K562 (cell line): ENCODE results near the gene CYB561A3. TPM values are rescaled to one million over a fixed set of nuclear protein-coding genes. Genes with fewer than 3 reads are reported as not detected.

Experiments
- ATAC-seq: fragments of 200-7000 bp; cut with Tn5 transposase; 3 replicates; pipeline ENCODE4 v1.9.1; 2020; ENCODE audit warnings: moderate library complexity
- BruUV-seq: library from RNA; stranded (reverse); fragments of 400-500 nt; replicated peaks from 2 replicates; lab custom pipeline; 2021; lab: Mats Ljungman, UMichigan
- CTCF ChIA-PET: fragments of 300-600 bp; formaldehyde crosslinking; extraction: SDS; loops from one replicate; lab custom pipeline; 2021; ENCODE audit warnings: low intra/inter-chr PET ratio; lab: Yijun Ruan, JAX
- POLR2A ChIA-PET: fragments of 300-600, 350-650 bp; sonication (Branson Sonifier 250); formaldehyde crosslinking; extraction: SDS; loops from one replicate; lab custom pipeline; 2021; ENCODE audit warnings: antibody characterized with exemption, inconsistent platforms; lab: Yijun Ruan, JAX
- DNase-seq, 4 experiments: peaks; one replicate each; pipeline versions ENCODE4 v3.0.0 to v3.0.0-alpha.2; 2011 to 2018; ENCODE audit warnings: low spot score in 3 of 4, mixed read lengths in 3 of 4; ENCODE audit errors: extremely low read depth in 1 of 4
- FAIRE-seq: peaks from 2 replicates; lab custom pipeline; 2011; peaks lifted over from hg19 to GRCh38; lab: Jason Lieb, UNC
- H2AFZ ChIP-seq: 2 replicates; pipeline ENCODE4 v1.6.0; 2011; ENCODE audit warnings: low read depth, low read length, control low read depth, inconsistent platforms
- H3K27ac ChIP-seq: fragments of 200-600 bp; 3 replicates; pipeline ENCODE4 v1.8.0; 2011; ENCODE audit warnings: low read depth, mild to moderate bottlenecking, control low read depth, inconsistent platforms, low read length, moderate library complexity, mixed read lengths; ENCODE audit errors: extremely low read depth
- H3K27me3 ChIP-seq, 2 experiments: fragments of 300-600 bp in 1 of 2; 2 replicates in 1 of 2; 3 replicates in 1 of 2; pipeline versions ENCODE4 v1.6.0 to v1.8.0; 2011; ENCODE audit warnings: inconsistent platforms in 2 of 2, low read length in 2 of 2, mild to moderate bottlenecking in 1 of 2, mixed read lengths in 1 of 2, moderate library complexity in 1 of 2; ENCODE audit not compliant: control insufficient read depth in 2 of 2, insufficient read depth in 2 of 2
- H3K36me3 ChIP-seq: fragments of 300-600 bp; 3 replicates; pipeline ENCODE4 v1.8.0; 2011; ENCODE audit warnings: mild to moderate bottlenecking, low read length, inconsistent platforms; ENCODE audit not compliant: control insufficient read depth, insufficient read depth
- H3K4me1 ChIP-seq, 2 experiments: fragments of 200-600 bp in 1 of 2; replicated peaks in 1 of 2; 2 replicates in 1 of 2; 3 replicates in 1 of 2; pipeline versions ENCODE4 v1.5.1 to v1.8.0; 2011; ENCODE audit warnings: inconsistent platforms in 2 of 2, low read length in 2 of 2, mild to moderate bottlenecking in 1 of 2, mixed read lengths in 1 of 2, moderate library complexity in 1 of 2; ENCODE audit not compliant: control insufficient read depth in 2 of 2, insufficient read depth in 2 of 2
- H3K4me2 ChIP-seq: 2 replicates; pipeline ENCODE4 v1.6.1; 2011; ENCODE audit warnings: low read length, control low read depth, inconsistent platforms, mixed read lengths; ENCODE audit not compliant: insufficient read depth
- H3K4me3 ChIP-seq: fragments of 200-600 bp; sonication (generic), shearing (Covaris generic); 2 replicates; pipeline ENCODE4 v1.5.1; 2016; ENCODE audit warnings: control low read depth, inconsistent platforms
- H3K79me2 ChIP-seq: fragments of 200-600 bp; 3 replicates; pipeline ENCODE4 v1.8.0; 2011; ENCODE audit warnings: low read length, inconsistent platforms; ENCODE audit not compliant: control insufficient read depth, insufficient read depth
- H3K9ac ChIP-seq, 2 experiments: 2 replicates each; pipeline versions ENCODE4 v1.6.0 to v1.6.1; 2011; ENCODE audit warnings: low read depth in 2 of 2, low read length in 2 of 2, control low read depth in 1 of 2, inconsistent platforms in 1 of 2, mild to moderate bottlenecking in 1 of 2, mixed read lengths in 1 of 2; ENCODE audit not compliant: insufficient read depth in 1 of 2
- H3K9me1 ChIP-seq: one replicate; pipeline ENCODE4 v1.6.0; 2011; ENCODE audit warnings: inconsistent platforms, mild to moderate bottlenecking, low read length, moderate library complexity; ENCODE audit not compliant: control insufficient read depth, insufficient read depth
- H3K9me3 ChIP-seq: replicated peaks from 2 replicates; pipeline ENCODE4 v1.5.1; 2011; ENCODE audit warnings: low read depth, low read length, inconsistent platforms; ENCODE audit not compliant: control insufficient read depth, insufficient read depth
- H4K20me1 ChIP-seq: replicated peaks from 2 replicates; pipeline ENCODE4 v1.6.1; 2011; ENCODE audit warnings: low read length, inconsistent platforms, mixed read lengths; ENCODE audit not compliant: control insufficient read depth, insufficient read depth
- BACH1 ChIP-seq: fragments of 200-800 bp; sonication (Bioruptor generic); IDR thresholded peaks from 2 replicates; pipeline ENCODE4 v1.6.1; 2016; ENCODE audit warnings: missing genetic modification characterization, missing compliant biosample characterization
- CBFA2T3 ChIP-seq: fragments of 450-650 bp; IDR thresholded peaks from 2 replicates; pipeline ENCODE4 v1.6.1; 2017
- FOSL1 ChIP-seq: fragments of 200-800 bp; sonication (Bioruptor generic); conservative IDR thresholded peaks from 2 replicates; pipeline ENCODE4 v1.6.1; 2016; ENCODE audit warnings: missing genetic modification characterization, missing compliant biosample characterization
- MBD2 ChIP-seq: sonication (generic); IDR thresholded peaks from 2 replicates; pipeline ENCODE4 v1.6.1; 2016; ENCODE audit warnings: low read depth, borderline replicate concordance
- PTTG1 ChIP-seq: fragments of 450-650 bp; IDR thresholded peaks from 2 replicates; pipeline ENCODE4 v1.6.1; 2016; ENCODE audit warnings: low read depth, mild to moderate bottlenecking, missing genetic modification characterization, missing compliant biosample characterization
- THAP12 ChIP-seq: fragments of 250-450 bp; sonication (Bioruptor Pico); IDR thresholded peaks from 2 replicates; pipeline ENCODE4 v1.9.0; 2021; ENCODE audit warnings: mild to moderate bottlenecking, inconsistent platforms
- ZBTB1 ChIP-seq: sonication (generic); formaldehyde crosslinking; IDR thresholded peaks from 2 replicates; pipeline ENCODE4 v1.8.1; 2023; ENCODE audit warnings: missing genetic modification reagents, low read depth, mild to moderate bottlenecking, borderline replicate concordance
- ZC3H11A ChIP-seq: IDR thresholded peaks from 2 replicates; pipeline ENCODE4 v1.6.1; 2012; ENCODE audit warnings: low read depth, low read length, improper control_type of control experiment
- ZNF57 ChIP-seq: fragments of 450-650 bp; formaldehyde crosslinking; IDR thresholded peaks from 2 replicates; pipeline ENCODE4 v1.4.0; 2020; ENCODE audit warnings: mild to moderate bottlenecking, moderate library complexity
- in situ Hi-C: fragments of 300-500 bp; cut with MboI; formaldehyde crosslinking; loops from 4 replicates; pipeline ENCODE4 v1.15.0; 2018; ENCODE audit warnings: inconsistent platforms, mixed read lengths
- intact Hi-C: fragments of 100-400 bp; cut with micrococcal nuclease; formaldehyde crosslinking; loops from 2 replicates; pipeline ENCODE4 v1.14.2; 2022
- polyA plus RNA-seq, 8 experiments: library from polyadenylated mRNA; depleted of rRNA in 4 of 8; stranded (reverse) in 5 of 8; unstranded in 3 of 8; fragments of >200 nt; fragmentation: Nextera tagmentation in 2 of 8; fragmentation: Illumina TruSeq in 1 of 8; extraction: Ambion mirVana in 2 of 8; extraction: Trizol in 1 of 8; gene quantifications; 2 replicates each; pipeline versions ENCODE4 v1.2.1 to v1.2.3, GENCODE V29; 2011 to 2014; ENCODE audit warnings: inconsistent platforms in 1 of 8, missing spikeins in 1 of 8
- total RNA-seq, 7 experiments: library from RNA; depleted of rRNA in 6 of 7; stranded (reverse); fragments of >200 nt in 6 of 7; fragmentation: Illumina TruSeq in 2 of 7; extraction: Trizol in 2 of 7; gene quantifications; 2 replicates each; pipeline versions ENCODE4 v1.2.1 to v1.2.3, GENCODE V29; 2011 to 2021; ENCODE audit warnings: low replicate concordance in 1 of 7
- TF ChIP-seq, protein P1 (sequence below): fragments of 250-450 bp; sonication (Bioruptor Pico); IDR thresholded peaks from 2 replicates; pipeline ENCODE4 v1.9.0; 2021; ENCODE audit warnings: mild to moderate bottlenecking
- TF ChIP-seq, protein P2 (sequence below), 2 experiments: fragments of 450-650 bp in 1 of 2; sonication (generic) in 1 of 2; formaldehyde crosslinking in 1 of 2; IDR thresholded peaks; 2 replicates each; pipeline versions ENCODE4 v1.7.1 to v1.9.0; 2016 to 2022; ENCODE audit warnings: inconsistent platforms in 1 of 2, mild to moderate bottlenecking in 1 of 2, missing genetic modification reagents in 1 of 2

The CYB561A3 gene
- total and polyA plus RNA-seq, 9 of the 15 experiments (the other 6 are each of a cell fraction or from before 2014, with no cell fraction given), result 29.2 to 78.9 (median 37.9) TPM

- Histone ChIP-seq H3K4me2 (no peak overlapping the region), H4K20me1 (peaks cover 7% of the 10 kb centered on the region), H3K4me1 (peaks cover 6 to 9% of the 10 kb centered on the region in 2 experiments; a peak in 4 of 5 replicates), H3K36me3 (peaks cover 84% of the 10 kb centered on the region), H3K27ac (no peak overlapping the region), H3K27me3 (no peaks in the 10 kb centered on the region), H3K9me1 (no peaks in the 10 kb centered on the region), H3K79me2 (peaks cover 71% of the 10 kb centered on the region), H3K9me3 (no peaks in the 10 kb centered on the region), H3K9ac (no peak overlapping the region), H2AFZ (no peak overlapping the region), H3K4me3 (no peak overlapping the region)
- DNase-seq (no peak), ATAC-seq (no peak), FAIRE-seq (no peak)
- intact Hi-C loops (no loop called here), in situ Hi-C loops (no loop called here)
- BruUV-seq, result no TSS peak
- ChIA-PET POLR2A (interaction anchor here (0.7 to 2.4 kb wide), 9 partner anchors 9 to 102 kb away, joined by 3 to 11 read pairs (median 4); partner anchors contain the start of genes CPSF7, SDHAF2 and TMEM138), CTCF (no interaction called here)
- TF ChIP-seq THAP12 (CRISPR knock-in tag) (no peak), ZNF57 (CRISPR knock-in tag) (no peak), CBFA2T3 (no peak), PTTG1 (tag) (no peak), MBD2 (no peak), ZBTB1 (CRISPR knock-in tag) (no peak), ZC3H11A (no peak), BACH1 (no peak), FOSL1 (tag) (0 out of 2 replicates have a peak, but pooled peaks have one; percentile 23)
- TF ChIP-seq, protein P1, sequence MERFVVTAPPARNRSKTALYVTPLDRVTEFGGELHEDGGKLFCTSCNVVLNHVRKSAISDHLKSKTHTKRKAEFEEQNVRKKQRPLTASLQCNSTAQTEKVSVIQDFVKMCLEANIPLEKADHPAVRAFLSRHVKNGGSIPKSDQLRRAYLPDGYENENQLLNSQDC (CRISPR knock-in tag), result no peak
- TF ChIP-seq, protein P2, sequence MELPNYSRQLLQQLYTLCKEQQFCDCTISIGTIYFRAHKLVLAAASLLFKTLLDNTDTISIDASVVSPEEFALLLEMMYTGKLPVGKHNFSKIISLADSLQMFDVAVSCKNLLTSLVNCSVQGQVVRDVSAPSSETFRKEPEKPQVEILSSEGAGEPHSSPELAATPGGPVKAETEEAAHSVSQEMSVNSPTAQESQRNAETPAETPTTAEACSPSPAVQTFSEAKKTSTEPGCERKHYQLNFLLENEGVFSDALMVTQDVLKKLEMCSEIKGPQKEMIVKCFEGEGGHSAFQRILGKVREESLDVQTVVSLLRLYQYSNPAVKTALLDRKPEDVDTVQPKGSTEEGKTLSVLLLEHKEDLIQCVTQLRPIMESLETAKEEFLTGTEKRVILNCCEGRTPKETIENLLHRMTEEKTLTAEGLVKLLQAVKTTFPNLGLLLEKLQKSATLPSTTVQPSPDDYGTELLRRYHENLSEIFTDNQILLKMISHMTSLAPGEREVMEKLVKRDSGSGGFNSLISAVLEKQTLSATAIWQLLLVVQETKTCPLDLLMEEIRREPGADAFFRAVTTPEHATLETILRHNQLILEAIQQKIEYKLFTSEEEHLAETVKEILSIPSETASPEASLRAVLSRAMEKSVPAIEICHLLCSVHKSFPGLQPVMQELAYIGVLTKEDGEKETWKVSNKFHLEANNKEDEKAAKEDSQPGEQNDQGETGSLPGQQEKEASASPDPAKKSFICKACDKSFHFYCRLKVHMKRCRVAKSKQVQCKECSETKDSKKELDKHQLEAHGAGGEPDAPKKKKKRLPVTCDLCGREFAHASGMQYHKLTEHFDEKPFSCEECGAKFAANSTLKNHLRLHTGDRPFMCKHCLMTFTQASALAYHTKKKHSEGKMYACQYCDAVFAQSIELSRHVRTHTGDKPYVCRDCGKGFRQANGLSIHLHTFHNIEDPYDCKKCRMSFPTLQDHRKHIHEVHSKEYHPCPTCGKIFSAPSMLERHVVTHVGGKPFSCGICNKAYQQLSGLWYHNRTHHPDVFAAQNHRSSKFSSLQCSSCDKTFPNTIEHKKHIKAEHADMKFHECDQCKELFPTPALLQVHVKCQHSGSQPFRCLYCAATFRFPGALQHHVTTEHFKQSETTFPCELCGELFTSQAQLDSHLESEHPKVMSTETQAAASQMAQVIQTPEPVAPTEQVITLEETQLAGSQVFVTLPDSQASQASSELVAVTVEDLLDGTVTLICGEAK (IDR thresholded peaks at IDR 0.05), result no peak
- TF ChIP-seq, protein P2 (CRISPR knock-in tag; IDR thresholded peaks at IDR 0.05), result no peak
These were observed 34.0 kb downstream of the CYB561A3 start for GRCh38 chr11:61327669-61328071.
